Suprapubic skin (tissue), 4 donors: Measurements from ENCODE around the gene ERICH3. TPM values are rescaled to one million over a fixed set of nuclear protein-coding genes. Genes with fewer than 3 reads are reported as not detected.
A peak's percentile ranks its signal among the peaks of the same experiment; 100 is the strongest.

Source experiments
- DNase-seq, 2 donors: peaks; one replicate each; pipeline ENCODE4 v3.0.0-alpha.2; 2019; ENCODE audit warnings: low spot score in 2 of 2
- H3K27ac ChIP-seq: fragments of 200-600 bp; sonication (generic); one replicate; pipeline ENCODE4 v1.5.1; 2019
- H3K27me3 ChIP-seq: fragments of 200-600 bp; sonication (generic); one replicate; pipeline ENCODE4 v1.5.1; 2019
- H3K36me3 ChIP-seq: fragments of 200-600 bp; sonication (generic); one replicate; pipeline ENCODE4 v1.5.1; 2019
- H3K4me1 ChIP-seq: fragments of 200-600 bp; sonication (generic); one replicate; pipeline ENCODE4 v1.5.1; 2019
- H3K4me3 ChIP-seq: fragments of 200-600 bp; sonication (generic); one replicate; pipeline ENCODE4 v1.5.1; 2019; ENCODE audit warnings: mild to moderate bottlenecking
- H3K9me3 ChIP-seq: fragments of 200-600 bp; sonication (generic); one replicate; pipeline ENCODE4 v1.5.1; 2019
- CTCF ChIP-seq, 2 donors: fragments of 200-600 bp in 1 of 2; fragments of 450-650 bp in 1 of 2; sonication (generic) in 1 of 2; IDR thresholded peaks; one replicate each; pipeline ENCODE4 v1.5.1; 2016 to 2019; ENCODE audit warnings: antibody characterized with exemption in 2 of 2, mild to moderate bottlenecking in 1 of 2, moderate library complexity in 1 of 2
- EP300 ChIP-seq: sonication (generic); formaldehyde crosslinking; IDR thresholded peaks from one replicate; pipeline ENCODE4 v1.6.1; 2017; ENCODE audit warnings: antibody characterized with exemption
- POLR2A ChIP-seq, 2 donors: fragments of 450-650 bp; IDR thresholded peaks; one replicate each; pipeline ENCODE4 v1.6.1; 2017; ENCODE audit warnings: antibody characterized with exemption in 2 of 2, mild to moderate bottlenecking in 2 of 2, moderate library complexity in 2 of 2
- POLR2AphosphoS5 ChIP-seq, 3 donors: sonication (generic); formaldehyde crosslinking; IDR thresholded peaks; one replicate each; pipeline ENCODE4 v1.6.1; 2017; ENCODE audit warnings: antibody characterized with exemption in 3 of 3
- WGBS: methylation state at CpG from one replicate; pipeline ENCODE4 v1.1.5; 2018; 5-methylcytosine and 5-hydroxymethylcytosine counted together
- total RNA-seq, 4 donors: library from RNA; depleted of rRNA; stranded (reverse); fragments of >200 nt; gene quantifications; one replicate each; pipeline ENCODE4 v1.1.0, GENCODE V29; 2016

ERICH3 gene
- total RNA-seq, result not detected

- Histone ChIP-seq H3K4me1 (peaks cover 11% of the 10 kb centered on the region), H3K4me3 (peak within 1 kb of the TSS; percentile 43), H3K27ac (no peak within 1 kb of the TSS), H3K9me3 (no peaks in the 10 kb centered on the region), H3K27me3 (peaks cover 5% of the 10 kb centered on the region), H3K36me3 (no peaks in the 10 kb centered on the region)
- WGBS, result 3% methylated on average over 23 of the region's 44 CpGs
- TF ChIP-seq CTCF (IDR thresholded peaks at IDR 0.05), result no peak
- no peak for TF ChIP-seq POLR2AphosphoS5 (IDR thresholded peaks at IDR 0.05)
- no peak for TF ChIP-seq POLR2A (IDR thresholded peaks at IDR 0.05)
- no peak for TF ChIP-seq EP300
- no peak for DNase-seq
Observed at GRCh38 chr1:74673351-74674111, at the start of gene ERICH3. Gene ERICH3, minus strand, starts transcription at chr1:74673792. Its CDS starts 273 bp downstream, at chr1:74673519.

- H3K4me1 ChIP-seq, result no peaks in the 10 kb centered on the region
- H3K27me3 ChIP-seq, result no peaks in the 10 kb centered on the region
- DNase-seq, result no peak
- H3K27ac ChIP-seq, result no peak overlapping the region
- H3K9me3 ChIP-seq, result no peaks in the 10 kb centered on the region
- TF ChIP-seq EP300 (no peak), POLR2AphosphoS5 (IDR thresholded peaks at IDR 0.05) (no peak), CTCF (IDR thresholded peaks at IDR 0.05) (no peak), POLR2A (IDR thresholded peaks at IDR 0.05) (no peak)
- no peak overlapping the region for H3K4me3 ChIP-seq
- WGBS, result 94% methylated on average over 2 of the region's 2 CpGs
- peaks cover 65% of the 10 kb centered on the region for H3K36me3 ChIP-seq
Observed at GRCh38 chr1:74717626-74718025, 44.0 kb upstream of the ERICH3 start.

- TF ChIP-seq POLR2AphosphoS5 (IDR thresholded peaks at IDR 0.05) (no peak), POLR2A (IDR thresholded peaks at IDR 0.05) (no peak), EP300 (no peak), CTCF (IDR thresholded peaks at IDR 0.05) (no peak)
- peaks cover 59% of the 10 kb centered on the region for H3K36me3 ChIP-seq
- H3K27ac ChIP-seq, result no peak overlapping the region
- H3K4me1 ChIP-seq, result no peaks in the 10 kb centered on the region
- no peaks in the 10 kb centered on the region for H3K27me3 ChIP-seq
- no peaks in the 10 kb centered on the region for H3K9me3 ChIP-seq
- DNase-seq, result no peak
- H3K4me3 ChIP-seq, result no peak overlapping the region
- WGBS, result 95% methylated on average over 1 of the region's 1 CpG
Observed at GRCh38 chr1:74716822-74717221, 43.2 kb upstream of the ERICH3 start.

- DNase-seq, result no peak
- Histone ChIP-seq H3K27me3 (no peaks in the 10 kb centered on the region), H3K4me3 (no peak overlapping the region), H3K9me3 (no peaks in the 10 kb centered on the region), H3K27ac (no peak overlapping the region), H3K4me1 (no peaks in the 10 kb centered on the region), H3K36me3 (peaks cover 57% of the 10 kb centered on the region)
- TF ChIP-seq POLR2AphosphoS5 (IDR thresholded peaks at IDR 0.05) (no peak), POLR2A (IDR thresholded peaks at IDR 0.05) (no peak), CTCF (IDR thresholded peaks at IDR 0.05) (no peak), EP300 (no peak)
- 87% methylated on average over 6 of the region's 6 CpGs for WGBS
Observed at GRCh38 chr1:74715806-74716205, 42.2 kb upstream of the ERICH3 start.

- Histone ChIP-seq H3K4me3 (no peak overlapping the region), H3K4me1 (no peaks in the 10 kb centered on the region), H3K9me3 (no peaks in the 10 kb centered on the region), H3K36me3 (peaks cover 57% of the 10 kb centered on the region), H3K27me3 (no peaks in the 10 kb centered on the region), H3K27ac (no peak overlapping the region)
- no peak for DNase-seq
- 95% methylated on average over 1 of the region's 1 CpG for WGBS
- no peak for TF ChIP-seq POLR2AphosphoS5 (IDR thresholded peaks at IDR 0.05)
- no peak for TF ChIP-seq EP300
- TF ChIP-seq POLR2A (IDR thresholded peaks at IDR 0.05), result no peak
- TF ChIP-seq CTCF (IDR thresholded peaks at IDR 0.05), result no peak
Observed at GRCh38 chr1:74715236-74715502, 41.6 kb upstream of the ERICH3 start.
